GM06990 (cell line): ENCODE results near the gene CLCN2.
A peak's percentile ranks its signal among the peaks of the same experiment; 100 is the strongest.

Source experiments
- DNase-seq: peaks from one replicate; pipeline ENCODE4 v3.0.0-alpha.2; 2011; ENCODE audit not compliant: insufficient read length; ENCODE audit errors: extremely low read depth
- H3K27me3 ChIP-seq: replicated peaks from 2 replicates; pipeline ENCODE4 v1.6.0; 2011; ENCODE audit warnings: low read length; ENCODE audit not compliant: control insufficient read depth, insufficient read depth
- H3K36me3 ChIP-seq: 2 replicates; pipeline ENCODE4 v1.5.1; 2011; ENCODE audit warnings: low read length; ENCODE audit not compliant: control insufficient read depth, insufficient read depth
- H3K4me3 ChIP-seq: replicated peaks from 2 replicates; pipeline ENCODE4 v1.5.1; 2011; ENCODE audit warnings: low read depth, mild to moderate bottlenecking, control low read depth, low read length
- CTCF ChIP-seq: IDR thresholded peaks from 2 replicates; pipeline ENCODE4 v1.5.1; 2011; ENCODE audit warnings: low read length, control low read depth, mild to moderate bottlenecking, inconsistent platforms; ENCODE audit not compliant: insufficient read depth, poor library complexity, severe bottlenecking

CLCN2 gene

GRCh38 chr3:184323696-184324095 lies 37.7 kb downstream of the CLCN2 start:
- TF ChIP-seq CTCF: no peak
- Histone ChIP-seq H3K36me3 (peaks cover 73% of the 10 kb centered on the region), H3K27me3 (no peaks in the 10 kb centered on the region), H3K4me3 (no peak overlapping the region)
- no peak for DNase-seq

GRCh38 chr3:184322731-184323487 lies 38.5 kb downstream of the CLCN2 start:
- Histone ChIP-seq H3K36me3 (peaks cover 69% of the 10 kb centered on the region), H3K27me3 (no peaks in the 10 kb centered on the region), H3K4me3 (no peak overlapping the region)
- TF ChIP-seq CTCF: no peak
- no peak for DNase-seq

- H3K27me3 ChIP-seq: no peaks in the 10 kb centered on the region
- no peak for TF ChIP-seq CTCF
- DNase-seq: no peak
- H3K36me3 ChIP-seq: peaks cover 66% of the 10 kb centered on the region
- H3K4me3 ChIP-seq: no peak overlapping the region
Measured at GRCh38 chr3:184321666-184322065, 39.7 kb downstream of the CLCN2 start.

- no peak for TF ChIP-seq CTCF
- H3K36me3 ChIP-seq: peaks cover 53% of the 10 kb centered on the region
- H3K27me3 ChIP-seq: no peaks in the 10 kb centered on the region
- DNase-seq: no peak
- H3K4me3 ChIP-seq: no peak overlapping the region
Measured at GRCh38 chr3:184320104-184320445, 41.3 kb downstream of the CLCN2 start.

- no peak overlapping the region for H3K4me3 ChIP-seq
- no peak for TF ChIP-seq CTCF
- H3K36me3 ChIP-seq: peaks cover 31% of the 10 kb centered on the region
- no peaks in the 10 kb centered on the region for H3K27me3 ChIP-seq
- no peak for DNase-seq
Measured at GRCh38 chr3:184317201-184317600, 44.2 kb downstream of the CLCN2 start.

- peaks cover 29% of the 10 kb centered on the region for H3K36me3 ChIP-seq
- DNase-seq: no peak
- TF ChIP-seq CTCF: no peak
- H3K4me3 ChIP-seq: peak overlapping the region; percentile 71
- H3K27me3 ChIP-seq: no peaks in the 10 kb centered on the region
Measured at GRCh38 chr3:184316792-184317191, 44.6 kb downstream of the CLCN2 start.
